Transverse colon (tissue), 4 donors: ENCODE results near the gene ARMC3.

ENCODE experiments used
- EP300 ChIP-seq: sonication (generic); formaldehyde crosslinking; IDR thresholded peaks from one replicate; pipeline ENCODE4 v1.6.1; 2017; ENCODE audit warnings: antibody characterized with exemption, low read depth
- POLR2A ChIP-seq: fragments of 450-650 bp; IDR thresholded peaks from one replicate; pipeline ENCODE4 v1.6.1; 2016; ENCODE audit warnings: antibody characterized with exemption, mild to moderate bottlenecking, moderate library complexity
- POLR2AphosphoS5 ChIP-seq, 3 donors: sonication (generic); formaldehyde crosslinking; IDR thresholded peaks; one replicate each; pipeline ENCODE4 v1.6.1; 2016; ENCODE audit warnings: antibody characterized with exemption in 3 of 3
- TF ChIP-seq, protein P1 (sequence below), 5 experiments: fragments of 200-600 bp in 3 of 5; fragments of 450-650 bp in 2 of 5; sonication (generic) in 3 of 5; IDR thresholded peaks; 1 replicate in 2 of 5; 2 replicates in 3 of 5; pipeline ENCODE4 v1.5.1; 2016 to 2017; ENCODE audit warnings: antibody characterized with exemption in 5 of 5, inconsistent platforms in 3 of 5, mild to moderate bottlenecking in 2 of 5, moderate library complexity in 1 of 5

DNA sequence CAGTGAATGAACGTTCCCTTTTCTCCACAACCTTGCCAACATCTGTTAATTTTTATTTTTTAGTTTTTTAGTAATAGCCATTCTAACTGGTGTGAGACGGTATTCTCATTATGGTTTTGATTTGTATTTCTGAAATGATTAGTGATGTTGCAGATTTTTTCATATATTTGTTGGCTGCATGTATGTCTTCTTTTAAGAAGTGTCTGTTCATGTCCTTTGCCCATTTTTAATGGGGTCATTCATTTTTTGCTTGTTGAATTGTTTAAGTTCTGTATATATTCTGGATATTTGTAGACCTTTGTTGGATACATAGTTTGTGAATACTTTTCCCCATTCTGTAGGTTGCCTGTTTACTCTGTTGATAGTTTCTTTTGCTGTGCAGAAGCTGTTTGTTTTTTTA is 93.6 kb downstream of the ARMC3 start:
- TF ChIP-seq, protein P1, sequence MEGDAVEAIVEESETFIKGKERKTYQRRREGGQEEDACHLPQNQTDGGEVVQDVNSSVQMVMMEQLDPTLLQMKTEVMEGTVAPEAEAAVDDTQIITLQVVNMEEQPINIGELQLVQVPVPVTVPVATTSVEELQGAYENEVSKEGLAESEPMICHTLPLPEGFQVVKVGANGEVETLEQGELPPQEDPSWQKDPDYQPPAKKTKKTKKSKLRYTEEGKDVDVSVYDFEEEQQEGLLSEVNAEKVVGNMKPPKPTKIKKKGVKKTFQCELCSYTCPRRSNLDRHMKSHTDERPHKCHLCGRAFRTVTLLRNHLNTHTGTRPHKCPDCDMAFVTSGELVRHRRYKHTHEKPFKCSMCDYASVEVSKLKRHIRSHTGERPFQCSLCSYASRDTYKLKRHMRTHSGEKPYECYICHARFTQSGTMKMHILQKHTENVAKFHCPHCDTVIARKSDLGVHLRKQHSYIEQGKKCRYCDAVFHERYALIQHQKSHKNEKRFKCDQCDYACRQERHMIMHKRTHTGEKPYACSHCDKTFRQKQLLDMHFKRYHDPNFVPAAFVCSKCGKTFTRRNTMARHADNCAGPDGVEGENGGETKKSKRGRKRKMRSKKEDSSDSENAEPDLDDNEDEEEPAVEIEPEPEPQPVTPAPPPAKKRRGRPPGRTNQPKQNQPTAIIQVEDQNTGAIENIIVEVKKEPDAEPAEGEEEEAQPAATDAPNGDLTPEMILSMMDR (IDR thresholded peaks at IDR 0.05), result no peak
- TF ChIP-seq POLR2AphosphoS5 (IDR thresholded peaks at IDR 0.05) (no peak), POLR2A (no peak), EP300 (no peak)
